ENCODE measurements around the gene PPP5C.

DNA sequence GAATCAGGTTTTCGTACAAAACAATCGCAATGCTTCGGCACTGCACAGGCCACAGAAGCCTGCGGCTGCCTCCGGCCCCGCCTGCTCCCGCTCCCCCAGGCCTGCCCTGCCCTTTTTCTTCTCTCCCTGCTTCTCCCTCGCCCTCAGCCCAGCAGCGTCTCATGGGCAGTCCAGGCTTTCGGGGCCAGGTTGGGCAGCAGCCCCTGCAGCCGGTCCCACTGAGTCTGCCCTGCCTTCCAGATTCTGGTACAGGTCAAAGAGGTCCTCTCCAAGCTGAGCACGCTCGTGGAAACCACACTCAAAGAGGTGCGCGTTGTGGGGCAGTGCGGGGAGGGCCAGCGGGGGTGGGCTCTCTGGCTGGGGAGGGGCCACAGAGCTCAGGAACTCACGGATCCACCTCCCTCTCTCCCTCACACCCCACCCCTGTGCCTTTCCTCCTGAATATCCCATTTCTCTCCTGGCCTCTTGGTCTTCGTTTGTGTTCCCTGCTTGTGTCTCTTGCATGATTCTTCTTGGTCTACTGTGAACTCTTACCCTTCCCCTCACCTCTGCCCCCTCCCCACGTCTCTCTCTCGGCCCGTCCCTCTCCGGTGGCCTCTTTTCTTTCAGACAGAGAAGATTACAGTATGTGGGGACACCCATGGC, 36.4 kb downstream of the PPP5C start:
- TF ChIP-seq POLR2AphosphoS5 (IDR thresholded peaks at IDR 0.05; ENCODE audit: borderline replicate concordance, low read depth, low read length) (no peak), EZH2 (IDR thresholded peaks at IDR 0.05) (no peak), FOXP2 (optimal IDR thresholded peaks at IDR 0.05; ENCODE audit: control extremely low read depth, extremely low read length, insufficient read depth) (no peak)

All from SK-N-MC (cell line).